Activated CD8-positive, alpha-beta T cell treated with anti-CD3 and anti-CD28 coated beads for 36 hours (primary cell): Measurements from ENCODE around the gene NWD2. TPM values are rescaled to one million over a fixed set of nuclear protein-coding genes. Genes with fewer than 3 reads are reported as not detected.

Experiments used
- ATAC-seq: fragments of 200-7000 bp; cut with Tn5 transposase; one replicate; pipeline ENCODE4 v1.10.0; 2021; ENCODE audit warnings: mild to moderate bottlenecking, moderate library complexity
- CTCF ChIA-PET: fragments of 350-600 bp; sonication (Branson Sonifier 250); formaldehyde crosslinking; loops from one replicate; lab custom pipeline; 2021; ENCODE audit warnings: antibody characterized with exemption; lab: Charles Lee
- POLR2A ChIA-PET: fragments of 350-600 bp; sonication (Branson Sonifier 250); formaldehyde crosslinking; loops from one replicate; lab custom pipeline; 2021; ENCODE audit warnings: antibody characterized with exemption; lab: Charles Lee
- DNase-seq: peaks from one replicate; pipeline ENCODE4 v3.0.0-alpha.2; 2020
- H3K27ac Mint-ChIP-seq: one replicate; pipeline ENCODE4 v1.8.0; 2021; ENCODE audit warnings: mild to moderate bottlenecking, mixed read lengths
- H3K27me3 Mint-ChIP-seq: one replicate; pipeline ENCODE4 v1.8.0; 2021; ENCODE audit warnings: mixed read lengths
- H3K36me3 Mint-ChIP-seq: one replicate; pipeline ENCODE4 v1.8.0; 2021; ENCODE audit warnings: low read depth, mixed read lengths
- H3K4me1 Mint-ChIP-seq: one replicate; pipeline ENCODE4 v1.8.0; 2021; ENCODE audit warnings: low read depth, mixed read lengths
- H3K4me3 Mint-ChIP-seq: one replicate; pipeline ENCODE4 v1.8.0; 2021; ENCODE audit warnings: mild to moderate bottlenecking, moderate library complexity, mixed read lengths
- H3K9me3 Mint-ChIP-seq: one replicate; pipeline ENCODE4 v1.8.0; 2021; ENCODE audit warnings: mixed read lengths
- CTCF ChIP-seq: fragments of 200-600 bp; IDR thresholded peaks from one replicate; pipeline ENCODE4 v1.8.0; 2022; ENCODE audit warnings: antibody characterized with exemption, mild to moderate bottlenecking
- intact Hi-C: fragments of 100-400 bp; cut with micrococcal nuclease; formaldehyde crosslinking; loops from one replicate; pipeline ENCODE4 v1.10.0; 2022
- total RNA-seq, 2 experiments: library from RNA; stranded (reverse); gene quantifications; one replicate each; pipeline ENCODE4 v1.2.3, GENCODE V29; 2021

The NWD2 gene
- total RNA-seq, 2 experiments from 2014 or later, result not detected

- intact Hi-C loops, result no loop called here
- no peaks in the 10 kb centered on the region for H3K36me3 Mint-ChIP-seq
- peaks cover 2% of the 10 kb centered on the region for H3K4me1 Mint-ChIP-seq
- no peak overlapping the region for H3K27ac Mint-ChIP-seq
- H3K27me3 Mint-ChIP-seq, result peaks cover 6% of the 10 kb centered on the region
- POLR2A ChIA-PET, result no interaction called here
- DNase-seq, result no peak
- peaks cover 6% of the 10 kb centered on the region for H3K9me3 Mint-ChIP-seq
- no peak for TF ChIP-seq CTCF
- no peak for ATAC-seq
- no peak overlapping the region for H3K4me3 Mint-ChIP-seq
- CTCF ChIA-PET, result no interaction called here
Observed at GRCh38 chr4:37482236-37482913, 237.8 kb downstream of the NWD2 start.

GRCh38 chr4:37483610-37484009, 239.1 kb downstream of the NWD2 start:
- TF ChIP-seq CTCF, result no peak
- POLR2A ChIA-PET, result no interaction called here
- intact Hi-C loops, result no loop called here
- Mint-ChIP-seq H3K4me1 (peaks cover 2% of the 10 kb centered on the region), H3K9me3 (peaks cover 6% of the 10 kb centered on the region), H3K36me3 (no peaks in the 10 kb centered on the region), H3K4me3 (no peak overlapping the region), H3K27ac (no peak overlapping the region), H3K27me3 (peaks cover 8% of the 10 kb centered on the region)
- ATAC-seq, result no peak
- no peak for DNase-seq
- CTCF ChIA-PET, result no interaction called here

- ATAC-seq (no peak), DNase-seq (no peak)
- no peak overlapping the region for H3K27ac Mint-ChIP-seq
- peaks cover 8% of the 10 kb centered on the region for H3K27me3 Mint-ChIP-seq
- ChIA-PET POLR2A (interaction anchor here (0.5 kb wide), 1 partner anchor 279 kb away, joined by 3 read pairs; no protein-coding TSS in a partner anchor), CTCF (no interaction called here)
- no peak overlapping the region for H3K4me3 Mint-ChIP-seq
- intact Hi-C loops, result no loop called here
- H3K9me3 Mint-ChIP-seq, result peaks cover 6% of the 10 kb centered on the region
- no peaks in the 10 kb centered on the region for H3K36me3 Mint-ChIP-seq
- peaks cover 2% of the 10 kb centered on the region for H3K4me1 Mint-ChIP-seq
- TF ChIP-seq CTCF, result no peak
Observed at GRCh38 chr4:37486166-37486565, 241.6 kb downstream of the NWD2 start.

- DNase-seq (no peak), ATAC-seq (no peak)
- Mint-ChIP-seq H3K4me1 (no peaks in the 10 kb centered on the region), H3K4me3 (no peak overlapping the region), H3K9me3 (no peaks in the 10 kb centered on the region), H3K27me3 (peaks cover 6% of the 10 kb centered on the region), H3K27ac (no peak overlapping the region), H3K36me3 (no peaks in the 10 kb centered on the region)
- POLR2A ChIA-PET, result no interaction called here
- intact Hi-C loops, result no loop called here
- no peak for TF ChIP-seq CTCF
- CTCF ChIA-PET, result no interaction called here
Observed at GRCh38 chr4:37487668-37488067, 243.1 kb downstream of the NWD2 start.

GRCh38 chr4:37489697-37490096, 245.2 kb downstream of the NWD2 start:
- ChIA-PET CTCF (no interaction called here), POLR2A (no interaction called here)
- H3K4me1 Mint-ChIP-seq, result no peaks in the 10 kb centered on the region
- intact Hi-C loops, result no loop called here
- DNase-seq (no peak), ATAC-seq (no peak)
- H3K27ac Mint-ChIP-seq, result no peak overlapping the region
- H3K27me3 Mint-ChIP-seq, result peaks cover 6% of the 10 kb centered on the region
- no peaks in the 10 kb centered on the region for H3K36me3 Mint-ChIP-seq
- no peak overlapping the region for H3K4me3 Mint-ChIP-seq
- no peak for TF ChIP-seq CTCF
- H3K9me3 Mint-ChIP-seq, result peaks cover under 1% of the 10 kb centered on the region
